Panc1 (cell line): ENCODE data around the gene ARL10.

Experiments
- POLR2AphosphoS5 ChIP-seq: IDR thresholded peaks from 2 replicates; pipeline ENCODE4 v1.6.1; 2012; ENCODE audit warnings: mild to moderate bottlenecking, low read depth, low read length, moderate library complexity
- TF ChIP-seq, protein P1 (sequence below): fragments of 450-650 bp; IDR thresholded peaks from 2 replicates; pipeline ENCODE4 v1.5.1; 2017; ENCODE audit warnings: mild to moderate bottlenecking
- TF ChIP-seq, protein P2 (sequence below), 2 experiments: IDR thresholded peaks; 2 replicates each; pipeline ENCODE4 v1.6.1; 2011 to 2012; ENCODE audit warnings: low read depth in 2 of 2, control low read depth in 1 of 2, low read length in 1 of 2, mild to moderate bottlenecking in 1 of 2, moderate library complexity in 1 of 2; ENCODE audit not compliant: insufficient read depth in 1 of 2

DNA sequence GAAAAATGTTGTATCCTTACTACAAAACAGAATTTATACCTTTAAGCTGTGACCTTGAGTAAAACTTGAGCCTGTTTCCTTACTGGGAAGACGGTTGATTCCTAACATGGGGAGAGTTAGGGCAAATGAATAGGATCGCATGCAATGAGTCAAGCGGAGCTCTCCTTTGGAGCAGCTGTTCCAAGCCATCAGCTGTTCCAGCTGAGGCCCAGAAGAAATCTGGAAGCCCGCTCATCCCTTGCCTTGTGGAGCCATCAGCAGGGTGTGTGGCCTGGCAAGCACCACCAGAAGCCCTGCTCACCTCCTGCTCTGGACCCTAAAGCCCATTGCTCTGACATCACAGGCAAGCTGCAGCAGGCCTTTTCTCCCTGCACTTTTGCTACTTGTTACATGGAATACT is 11.8 kb upstream of the ARL10 start:
- TF ChIP-seq, protein P1, sequence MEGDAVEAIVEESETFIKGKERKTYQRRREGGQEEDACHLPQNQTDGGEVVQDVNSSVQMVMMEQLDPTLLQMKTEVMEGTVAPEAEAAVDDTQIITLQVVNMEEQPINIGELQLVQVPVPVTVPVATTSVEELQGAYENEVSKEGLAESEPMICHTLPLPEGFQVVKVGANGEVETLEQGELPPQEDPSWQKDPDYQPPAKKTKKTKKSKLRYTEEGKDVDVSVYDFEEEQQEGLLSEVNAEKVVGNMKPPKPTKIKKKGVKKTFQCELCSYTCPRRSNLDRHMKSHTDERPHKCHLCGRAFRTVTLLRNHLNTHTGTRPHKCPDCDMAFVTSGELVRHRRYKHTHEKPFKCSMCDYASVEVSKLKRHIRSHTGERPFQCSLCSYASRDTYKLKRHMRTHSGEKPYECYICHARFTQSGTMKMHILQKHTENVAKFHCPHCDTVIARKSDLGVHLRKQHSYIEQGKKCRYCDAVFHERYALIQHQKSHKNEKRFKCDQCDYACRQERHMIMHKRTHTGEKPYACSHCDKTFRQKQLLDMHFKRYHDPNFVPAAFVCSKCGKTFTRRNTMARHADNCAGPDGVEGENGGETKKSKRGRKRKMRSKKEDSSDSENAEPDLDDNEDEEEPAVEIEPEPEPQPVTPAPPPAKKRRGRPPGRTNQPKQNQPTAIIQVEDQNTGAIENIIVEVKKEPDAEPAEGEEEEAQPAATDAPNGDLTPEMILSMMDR, result no peak
- no peak for TF ChIP-seq POLR2AphosphoS5
- TF ChIP-seq, protein P2, sequence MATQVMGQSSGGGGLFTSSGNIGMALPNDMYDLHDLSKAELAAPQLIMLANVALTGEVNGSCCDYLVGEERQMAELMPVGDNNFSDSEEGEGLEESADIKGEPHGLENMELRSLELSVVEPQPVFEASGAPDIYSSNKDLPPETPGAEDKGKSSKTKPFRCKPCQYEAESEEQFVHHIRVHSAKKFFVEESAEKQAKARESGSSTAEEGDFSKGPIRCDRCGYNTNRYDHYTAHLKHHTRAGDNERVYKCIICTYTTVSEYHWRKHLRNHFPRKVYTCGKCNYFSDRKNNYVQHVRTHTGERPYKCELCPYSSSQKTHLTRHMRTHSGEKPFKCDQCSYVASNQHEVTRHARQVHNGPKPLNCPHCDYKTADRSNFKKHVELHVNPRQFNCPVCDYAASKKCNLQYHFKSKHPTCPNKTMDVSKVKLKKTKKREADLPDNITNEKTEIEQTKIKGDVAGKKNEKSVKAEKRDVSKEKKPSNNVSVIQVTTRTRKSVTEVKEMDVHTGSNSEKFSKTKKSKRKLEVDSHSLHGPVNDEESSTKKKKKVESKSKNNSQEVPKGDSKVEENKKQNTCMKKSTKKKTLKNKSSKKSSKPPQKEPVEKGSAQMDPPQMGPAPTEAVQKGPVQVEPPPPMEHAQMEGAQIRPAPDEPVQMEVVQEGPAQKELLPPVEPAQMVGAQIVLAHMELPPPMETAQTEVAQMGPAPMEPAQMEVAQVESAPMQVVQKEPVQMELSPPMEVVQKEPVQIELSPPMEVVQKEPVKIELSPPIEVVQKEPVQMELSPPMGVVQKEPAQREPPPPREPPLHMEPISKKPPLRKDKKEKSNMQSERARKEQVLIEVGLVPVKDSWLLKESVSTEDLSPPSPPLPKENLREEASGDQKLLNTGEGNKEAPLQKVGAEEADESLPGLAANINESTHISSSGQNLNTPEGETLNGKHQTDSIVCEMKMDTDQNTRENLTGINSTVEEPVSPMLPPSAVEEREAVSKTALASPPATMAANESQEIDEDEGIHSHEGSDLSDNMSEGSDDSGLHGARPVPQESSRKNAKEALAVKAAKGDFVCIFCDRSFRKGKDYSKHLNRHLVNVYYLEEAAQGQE (IDR thresholded peaks at IDR 0.05; ENCODE audit: insufficient read depth in 1 of 2, low read depth in 2 of 2, low read length in 1 of 2), result no peak
